GM21367 (cell line): ENCODE measurements around the gene FAM53B.

Experiments
- ATAC-seq: cut with Tn5 transposase; IDR thresholded peaks from one replicate; pipeline ENCODE4 v1.9.1; 2021; ENCODE audit not compliant: unreplicated experiment

The FAM53B gene

DNA sequence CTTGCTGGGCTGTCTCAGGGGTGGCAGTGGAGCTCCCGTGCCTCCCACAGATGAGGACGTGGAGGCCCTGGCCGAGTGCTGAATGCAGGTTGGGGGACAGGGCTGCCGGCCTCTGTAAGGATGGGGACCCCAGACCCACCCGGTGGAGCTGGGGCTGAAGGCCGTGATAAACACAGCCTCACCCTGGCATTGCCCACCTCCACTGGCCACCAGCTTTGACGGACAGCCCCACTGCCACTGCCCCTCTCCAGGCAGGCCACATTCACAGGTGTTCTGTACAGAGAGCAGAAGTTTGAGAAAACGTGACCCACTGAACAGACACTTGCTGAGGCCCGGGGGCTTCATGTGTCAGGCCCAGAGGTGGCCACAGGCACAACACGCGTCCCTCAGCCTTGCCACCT is 156.4 kb downstream of the FAM53B start:
- no peak for ATAC-seq

DNA sequence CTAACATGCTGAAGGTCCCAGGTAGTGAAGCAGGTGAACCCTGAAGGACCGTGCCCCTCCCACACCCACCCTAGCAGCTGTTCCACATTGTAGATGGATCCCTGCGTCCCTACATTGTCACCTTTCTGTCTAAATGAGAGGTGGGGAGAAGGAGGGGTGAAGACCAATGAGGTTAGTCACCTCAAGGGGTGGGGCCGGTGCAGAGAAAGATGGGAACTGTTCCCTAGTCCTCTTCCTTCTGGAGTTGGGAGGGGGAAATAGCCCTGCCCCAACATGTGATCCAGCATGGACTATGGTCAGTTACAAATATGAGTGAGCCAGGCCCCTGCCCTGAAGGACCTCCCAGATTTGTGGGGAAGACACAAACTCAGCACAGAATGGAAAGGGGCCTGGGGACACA is 158.0 kb downstream of the FAM53B start:
- no peak for ATAC-seq

DNA sequence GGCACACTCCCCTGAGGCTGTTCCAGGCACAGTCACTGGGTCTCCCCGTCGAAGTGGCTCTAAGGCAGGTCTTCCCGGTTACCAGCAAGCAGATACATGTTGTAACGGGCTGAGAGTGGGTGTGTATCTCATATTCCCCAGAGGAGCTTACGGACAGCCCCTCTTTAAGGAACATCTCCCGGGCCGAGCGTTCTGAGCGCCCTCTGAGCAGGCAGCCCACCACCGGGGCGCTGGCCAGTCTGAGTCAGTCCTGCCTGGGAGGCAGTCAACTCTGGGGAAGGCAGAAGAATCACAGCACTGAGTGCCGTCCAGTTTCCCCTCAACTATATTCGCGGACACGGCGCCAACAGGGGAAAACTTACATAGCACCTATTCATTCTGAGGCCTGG is 165.2 kb downstream of the FAM53B start:
- no peak for ATAC-seq

DNA sequence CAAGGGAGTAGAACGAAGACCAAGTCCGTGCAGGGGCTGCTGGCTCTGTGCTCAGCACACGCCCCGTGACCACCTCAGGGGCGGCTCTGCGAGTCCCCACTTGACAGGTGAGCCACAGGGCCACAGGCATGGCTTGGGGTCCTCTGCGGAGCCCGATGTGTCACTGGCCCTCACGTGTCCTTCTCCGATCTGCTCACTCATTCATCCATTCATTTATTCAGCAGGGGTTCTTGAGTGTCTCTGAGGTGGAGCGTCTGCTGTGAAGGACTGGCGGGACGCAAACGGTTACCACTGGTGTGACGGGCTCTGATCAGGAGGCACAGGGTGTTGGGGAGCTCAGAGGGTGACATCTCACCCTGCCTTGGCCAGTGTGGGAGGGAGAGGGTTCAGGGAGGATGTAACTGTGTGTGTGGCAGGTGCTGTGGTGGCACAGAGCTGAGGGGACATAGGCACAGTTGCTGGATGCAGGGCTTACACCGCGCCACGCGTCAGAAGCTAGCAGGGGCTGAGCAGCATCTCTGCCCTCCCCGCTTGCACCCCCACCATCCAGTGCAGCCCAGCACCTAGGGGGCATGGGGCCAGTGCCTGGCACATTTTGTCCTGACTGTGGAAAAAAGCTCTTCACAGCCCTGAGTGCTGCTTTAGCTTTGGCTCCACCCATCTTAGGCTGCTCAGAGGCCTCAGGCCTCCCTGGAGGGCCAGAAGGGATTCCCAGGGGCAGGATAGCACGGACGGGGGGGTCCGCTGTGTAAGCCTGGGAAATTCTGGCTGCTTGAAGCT is 165.8 kb downstream of the FAM53B start:
- no peak for ATAC-seq

DNA sequence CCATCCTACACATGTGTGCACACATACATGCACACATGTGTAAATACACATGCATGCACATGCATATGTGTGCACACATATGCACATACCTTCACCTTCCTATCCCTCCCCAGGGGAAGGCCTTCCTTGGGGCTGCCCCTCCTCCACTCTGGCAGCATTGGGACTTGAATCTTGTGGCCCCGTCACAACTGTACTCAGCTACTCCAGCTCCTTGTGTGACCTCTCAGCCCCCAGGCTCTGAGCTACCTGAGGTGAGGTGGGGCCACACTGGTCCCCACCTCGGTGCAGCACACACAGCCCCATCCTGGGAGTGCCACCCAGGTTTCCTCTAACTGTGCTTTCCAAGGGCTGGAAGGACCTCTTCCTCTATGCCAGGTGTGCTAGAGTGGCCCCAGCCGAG is 166.5 kb downstream of the FAM53B start:
- no peak for ATAC-seq

DNA sequence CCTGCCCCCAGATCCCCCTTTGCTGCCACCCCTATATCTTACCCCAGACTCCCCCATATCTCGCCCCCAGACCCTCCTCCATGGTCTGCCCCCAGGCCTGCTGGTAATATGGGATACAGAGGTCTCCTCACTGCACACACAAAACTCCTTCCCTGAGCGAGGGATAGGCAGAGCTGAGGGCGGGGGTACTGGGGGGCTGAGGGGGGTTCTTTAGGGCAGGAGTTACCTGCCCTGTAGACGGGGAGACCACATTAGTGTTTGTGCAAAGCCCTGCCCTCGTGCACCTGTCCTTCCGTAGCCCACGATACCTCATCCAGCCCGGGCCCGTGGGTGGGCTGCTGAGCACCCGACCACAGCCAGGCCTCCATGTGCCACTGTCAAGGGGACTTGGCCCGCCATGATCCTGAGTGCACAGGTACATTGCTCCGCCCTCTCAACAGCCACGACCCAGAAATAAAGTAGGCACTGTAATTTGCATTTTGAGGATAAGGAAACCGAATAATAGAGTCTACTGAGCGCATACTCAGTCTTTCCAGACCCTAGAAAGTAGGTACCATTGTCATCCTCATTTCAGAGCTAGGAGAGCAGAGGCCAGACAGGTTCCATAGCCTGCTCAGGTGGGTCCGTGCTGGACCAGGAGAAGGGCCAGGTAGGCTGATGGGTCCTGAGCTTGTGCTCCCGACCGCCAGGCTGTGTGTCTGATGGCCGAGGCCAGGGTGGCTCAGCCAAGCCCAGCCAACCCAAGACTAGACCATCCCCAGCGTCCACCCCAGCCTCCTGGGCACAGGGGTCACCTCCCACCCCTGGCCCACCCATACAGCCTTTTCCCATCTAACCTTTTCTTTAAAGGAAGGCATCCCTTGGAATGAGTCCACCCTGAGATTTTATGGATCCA is 167.4 kb downstream of the FAM53B start:
- ATAC-seq, result no peak

DNA sequence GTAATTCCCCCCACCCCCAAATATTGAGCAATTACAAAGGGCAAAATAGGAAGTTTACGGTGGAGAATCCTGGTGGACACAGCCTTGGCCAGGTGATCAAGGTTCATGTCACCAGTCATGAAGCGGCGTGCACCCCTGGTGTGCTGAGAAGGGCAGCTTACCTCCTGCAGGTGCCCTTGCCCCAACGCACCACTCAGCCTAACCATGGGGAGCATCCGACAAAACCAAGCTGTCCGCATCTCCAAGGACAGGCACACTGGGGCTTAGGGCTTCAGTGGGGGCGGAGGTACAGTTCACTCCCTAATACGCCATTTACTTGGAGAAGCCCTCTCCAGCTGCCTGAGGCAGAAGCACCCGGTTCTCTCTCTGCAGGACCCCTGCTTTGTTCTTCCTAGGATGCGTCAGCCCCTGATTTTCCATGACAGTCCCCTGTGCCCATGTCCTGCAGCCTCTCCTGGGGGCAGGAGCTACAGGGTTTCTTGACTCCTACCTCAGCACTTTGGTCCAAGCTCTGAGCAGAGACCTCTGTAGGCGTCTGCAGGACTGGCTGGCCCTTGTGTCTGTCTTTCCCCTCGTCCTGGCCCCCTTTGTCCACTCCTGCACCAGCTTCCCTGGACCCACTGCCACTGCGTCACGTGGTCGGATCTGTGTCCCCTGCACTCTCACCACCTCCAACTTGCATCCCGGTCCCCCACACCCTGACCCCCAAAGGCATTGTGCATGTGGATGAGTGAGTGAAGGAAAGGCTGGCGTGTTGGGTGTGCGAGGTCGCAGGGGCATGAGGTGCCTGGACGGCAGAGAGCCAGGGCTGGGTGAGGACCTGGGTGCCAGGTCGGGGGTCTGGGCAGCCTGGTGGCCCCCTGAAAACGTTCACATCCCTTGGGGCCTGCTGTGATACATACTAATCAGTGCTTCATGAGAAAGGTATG is 168.8 kb downstream of the FAM53B start:
- no peak for ATAC-seq

DNA sequence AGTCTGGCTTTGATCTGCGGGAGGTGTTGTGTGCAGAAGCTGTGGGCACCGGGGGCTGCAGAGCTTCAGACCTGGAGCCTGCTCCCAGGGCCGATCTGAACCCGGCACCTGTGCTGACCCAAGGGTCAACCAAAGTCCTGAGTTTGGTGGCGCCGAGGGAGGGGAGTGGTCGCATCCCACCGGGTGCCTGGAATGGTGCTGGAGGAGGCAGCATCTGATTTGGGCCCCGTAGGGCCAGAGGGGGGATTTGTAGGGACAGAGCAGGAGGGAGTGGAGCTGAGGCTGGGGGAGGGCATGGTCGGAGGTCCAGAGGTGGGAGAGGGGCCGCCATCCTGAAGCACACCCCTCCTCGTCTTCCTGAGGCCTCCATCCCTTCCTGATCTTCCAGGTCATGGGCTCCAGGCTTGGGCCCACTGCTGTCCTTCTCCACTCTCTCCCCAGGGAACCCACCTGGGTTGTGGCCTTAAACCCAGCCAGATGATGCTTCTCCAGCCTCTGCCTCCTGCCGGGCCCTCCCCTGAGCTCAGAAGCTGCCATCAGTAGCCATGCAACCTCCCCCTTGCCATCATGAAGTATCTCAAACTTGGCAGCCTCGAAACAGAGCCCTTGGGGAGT is 169.6 kb downstream of the FAM53B start:
- no peak for ATAC-seq

DNA sequence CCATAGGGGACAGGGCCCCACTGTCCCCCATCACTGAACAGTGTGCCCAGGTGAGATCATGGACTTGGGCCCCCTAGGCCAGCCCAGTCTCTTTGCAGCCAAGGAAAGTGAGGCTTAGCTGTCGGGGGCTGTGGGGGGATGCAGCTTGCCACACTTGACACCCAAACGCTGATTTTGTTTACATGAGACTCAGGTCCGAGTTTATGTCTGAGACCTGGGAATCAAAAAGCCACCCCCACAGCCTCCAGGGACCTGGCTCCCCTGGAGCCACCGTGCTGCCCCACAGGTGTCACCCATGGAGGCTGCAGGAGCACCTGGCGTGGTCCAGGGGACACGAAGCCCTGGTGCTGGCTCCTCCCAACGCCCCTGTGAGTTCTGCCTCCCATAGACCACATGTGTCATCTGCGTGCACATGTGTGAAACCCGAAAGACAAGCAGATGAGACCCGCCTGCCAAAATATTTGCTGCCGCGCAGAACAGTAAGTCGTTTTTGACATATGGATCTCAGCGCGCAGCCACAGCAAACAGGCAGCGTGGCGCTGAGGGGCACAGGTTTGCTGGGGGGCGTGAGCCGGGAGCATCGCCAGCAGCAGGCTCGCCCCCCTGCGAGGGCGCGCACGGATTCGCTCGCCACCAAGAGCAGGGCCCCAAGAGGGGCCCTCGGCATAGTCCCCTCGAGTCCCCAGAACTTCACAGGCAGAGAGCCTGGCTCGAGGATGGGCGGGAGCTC is 170.3 kb downstream of the FAM53B start:
- no peak for ATAC-seq

DNA sequence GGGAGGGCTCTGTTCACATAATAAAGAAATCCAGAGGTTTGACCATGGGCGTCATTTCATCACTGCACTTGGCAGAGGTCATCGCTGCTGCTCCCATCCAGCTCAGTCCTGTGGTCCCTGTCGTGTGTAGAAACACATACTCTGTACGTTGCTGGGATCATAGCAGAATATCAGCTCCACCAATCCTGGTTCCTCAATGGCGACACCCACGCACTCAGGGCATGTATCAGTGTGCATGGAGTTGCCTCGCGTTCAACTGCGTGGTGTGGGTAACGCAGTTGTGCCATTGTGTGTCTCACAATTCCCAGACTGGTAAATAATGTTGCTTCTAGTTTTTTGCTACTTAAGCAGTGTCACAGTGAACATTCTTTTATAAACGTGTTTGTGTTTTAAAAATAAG is 171.4 kb downstream of the FAM53B start:
- no peak for ATAC-seq

DNA sequence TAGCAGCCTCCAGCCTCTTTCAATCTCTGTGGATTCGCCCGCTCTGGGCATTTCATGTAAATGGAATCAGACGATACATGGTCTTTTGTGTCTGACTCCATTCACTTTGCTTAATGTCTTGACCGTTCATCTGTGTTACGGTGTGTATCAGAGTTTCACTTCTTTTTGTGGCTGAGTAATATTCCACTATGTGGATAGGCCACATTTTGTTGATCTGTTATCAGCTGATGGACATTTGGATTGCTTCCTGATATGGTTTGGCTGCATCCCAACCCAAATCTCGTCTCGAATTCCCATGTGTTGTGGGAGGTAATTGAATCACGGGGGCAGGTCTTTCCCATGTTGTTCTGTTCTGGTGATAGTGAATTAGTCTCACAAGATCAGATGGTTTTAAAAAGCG is 173.5 kb downstream of the FAM53B start:
- ATAC-seq, result no peak

DNA sequence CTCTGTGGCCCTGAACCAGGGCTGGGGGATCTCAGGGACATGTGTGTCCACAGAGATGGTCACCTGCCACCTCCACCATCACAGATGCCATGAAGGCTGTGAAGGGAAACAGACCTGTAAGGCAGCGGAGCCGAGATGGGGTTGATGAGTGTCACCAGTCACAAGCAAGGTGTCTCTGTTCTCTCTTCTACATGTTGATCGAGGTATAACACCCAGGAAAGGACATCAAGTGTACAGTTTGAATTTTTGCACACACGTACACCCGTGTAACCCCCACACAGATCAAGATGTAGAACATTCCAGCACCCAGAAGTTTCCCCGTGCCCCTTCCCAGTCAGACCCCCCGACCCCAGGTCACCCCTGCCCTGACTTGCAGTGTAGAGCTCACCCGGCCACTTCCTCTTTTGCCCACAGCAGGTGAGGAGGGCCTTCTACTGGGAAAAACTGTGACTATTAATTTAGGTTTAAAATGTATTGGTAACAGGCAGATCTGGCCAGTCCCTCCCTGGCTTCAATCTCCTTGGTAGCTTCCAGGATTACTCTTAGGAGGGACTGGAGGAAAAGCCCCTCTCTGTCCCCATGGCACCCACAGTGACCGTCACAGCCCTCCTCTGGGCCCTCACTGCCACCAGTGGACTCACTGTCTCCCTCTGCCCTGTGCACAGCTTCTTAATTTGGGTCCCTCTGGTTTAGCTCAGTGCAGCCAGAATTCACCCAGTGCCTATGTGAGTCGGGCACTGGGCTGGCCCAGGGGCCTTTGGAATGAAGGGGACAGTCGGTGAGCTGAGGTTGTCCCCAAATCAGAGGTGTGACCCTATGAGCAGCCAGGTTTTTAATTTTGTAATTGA is 174.3 kb downstream of the FAM53B start:
- no peak for ATAC-seq
